K562 (cell line): ENCODE measurements around the gene OIT3. TPM values are rescaled to one million over a fixed set of nuclear protein-coding genes. Genes with fewer than 3 reads are reported as not detected.

Experiments used
- ATAC-seq: fragments of 200-7000 bp; cut with Tn5 transposase; 3 replicates; pipeline ENCODE4 v1.9.1; 2020; ENCODE audit warnings: moderate library complexity
- BruUV-seq: library from RNA; stranded (reverse); fragments of 400-500 nt; replicated peaks from 2 replicates; lab custom pipeline; 2021; lab: Mats Ljungman, UMichigan
- CTCF ChIA-PET: fragments of 300-600 bp; formaldehyde crosslinking; extraction: SDS; loops from one replicate; lab custom pipeline; 2021; ENCODE audit warnings: low intra/inter-chr PET ratio; lab: Yijun Ruan, JAX
- POLR2A ChIA-PET: fragments of 300-600, 350-650 bp; sonication (Branson Sonifier 250); formaldehyde crosslinking; extraction: SDS; loops from one replicate; lab custom pipeline; 2021; ENCODE audit warnings: antibody characterized with exemption, inconsistent platforms; lab: Yijun Ruan, JAX
- DNase-seq, 4 experiments: peaks; one replicate each; pipeline versions ENCODE4 v3.0.0 to v3.0.0-alpha.2; 2011 to 2018; ENCODE audit warnings: low spot score in 3 of 4, mixed read lengths in 3 of 4; ENCODE audit errors: extremely low read depth in 1 of 4
- FAIRE-seq: peaks from 2 replicates; lab custom pipeline; 2011; peaks lifted over from hg19 to GRCh38; lab: Jason Lieb, UNC
- H2AFZ ChIP-seq: 2 replicates; pipeline ENCODE4 v1.6.0; 2011; ENCODE audit warnings: low read depth, low read length, control low read depth, inconsistent platforms
- H3K27ac ChIP-seq: fragments of 200-600 bp; 3 replicates; pipeline ENCODE4 v1.8.0; 2011; ENCODE audit warnings: low read depth, mild to moderate bottlenecking, control low read depth, inconsistent platforms, low read length, moderate library complexity, mixed read lengths; ENCODE audit errors: extremely low read depth
- H3K27me3 ChIP-seq, 2 experiments: fragments of 300-600 bp in 1 of 2; 2 replicates in 1 of 2; 3 replicates in 1 of 2; pipeline versions ENCODE4 v1.6.0 to v1.8.0; 2011; ENCODE audit warnings: inconsistent platforms in 2 of 2, low read length in 2 of 2, mild to moderate bottlenecking in 1 of 2, mixed read lengths in 1 of 2, moderate library complexity in 1 of 2; ENCODE audit not compliant: control insufficient read depth in 2 of 2, insufficient read depth in 2 of 2
- H3K36me3 ChIP-seq: fragments of 300-600 bp; 3 replicates; pipeline ENCODE4 v1.8.0; 2011; ENCODE audit warnings: mild to moderate bottlenecking, low read length, inconsistent platforms; ENCODE audit not compliant: control insufficient read depth, insufficient read depth
- H3K4me1 ChIP-seq, 2 experiments: fragments of 200-600 bp in 1 of 2; replicated peaks in 1 of 2; 2 replicates in 1 of 2; 3 replicates in 1 of 2; pipeline versions ENCODE4 v1.5.1 to v1.8.0; 2011; ENCODE audit warnings: inconsistent platforms in 2 of 2, low read length in 2 of 2, mild to moderate bottlenecking in 1 of 2, mixed read lengths in 1 of 2, moderate library complexity in 1 of 2; ENCODE audit not compliant: control insufficient read depth in 2 of 2, insufficient read depth in 2 of 2
- H3K4me2 ChIP-seq: 2 replicates; pipeline ENCODE4 v1.6.1; 2011; ENCODE audit warnings: low read length, control low read depth, inconsistent platforms, mixed read lengths; ENCODE audit not compliant: insufficient read depth
- H3K4me3 ChIP-seq: fragments of 200-600 bp; sonication (generic), shearing (Covaris generic); 2 replicates; pipeline ENCODE4 v1.5.1; 2016; ENCODE audit warnings: control low read depth, inconsistent platforms
- H3K79me2 ChIP-seq: fragments of 200-600 bp; 3 replicates; pipeline ENCODE4 v1.8.0; 2011; ENCODE audit warnings: low read length, inconsistent platforms; ENCODE audit not compliant: control insufficient read depth, insufficient read depth
- H3K9ac ChIP-seq, 2 experiments: 2 replicates each; pipeline versions ENCODE4 v1.6.0 to v1.6.1; 2011; ENCODE audit warnings: low read depth in 2 of 2, low read length in 2 of 2, control low read depth in 1 of 2, inconsistent platforms in 1 of 2, mild to moderate bottlenecking in 1 of 2, mixed read lengths in 1 of 2; ENCODE audit not compliant: insufficient read depth in 1 of 2
- H3K9me1 ChIP-seq: one replicate; pipeline ENCODE4 v1.6.0; 2011; ENCODE audit warnings: inconsistent platforms, mild to moderate bottlenecking, low read length, moderate library complexity; ENCODE audit not compliant: control insufficient read depth, insufficient read depth
- H3K9me3 ChIP-seq: replicated peaks from 2 replicates; pipeline ENCODE4 v1.5.1; 2011; ENCODE audit warnings: low read depth, low read length, inconsistent platforms; ENCODE audit not compliant: control insufficient read depth, insufficient read depth
- H4K20me1 ChIP-seq: replicated peaks from 2 replicates; pipeline ENCODE4 v1.6.1; 2011; ENCODE audit warnings: low read length, inconsistent platforms, mixed read lengths; ENCODE audit not compliant: control insufficient read depth, insufficient read depth
- CREM ChIP-seq: IDR thresholded peaks from 2 replicates; pipeline ENCODE4 v1.6.1; 2014; ENCODE audit warnings: antibody characterized with exemption, low read depth
- MECOM ChIP-seq: fragments of 250-450 bp; sonication (Bioruptor Pico); IDR thresholded peaks from 2 replicates; pipeline ENCODE4 v1.8.0; 2022; ENCODE audit warnings: inconsistent platforms
- MED1 ChIP-seq: sonication (generic); formaldehyde crosslinking; IDR thresholded peaks from 2 replicates; pipeline ENCODE4 v1.8.1; 2023; ENCODE audit warnings: missing genetic modification reagents, borderline replicate concordance
- NCOA6 ChIP-seq: fragments of 450-650 bp; IDR thresholded peaks from 2 replicates; pipeline ENCODE4 v1.6.1; 2017; ENCODE audit warnings: mild to moderate bottlenecking
- NFIC ChIP-seq: fragments of 450-650 bp; IDR thresholded peaks from 2 replicates; pipeline ENCODE4 v1.6.1; 2017; ENCODE audit warnings: mild to moderate bottlenecking, inconsistent platforms
- SMARCE1 ChIP-seq: fragments of 450-650 bp; IDR thresholded peaks from 2 replicates; pipeline ENCODE4 v1.7.1; 2016; ENCODE audit warnings: mild to moderate bottlenecking
- TCF7 ChIP-seq: sonication (generic); IDR thresholded peaks from 2 replicates; pipeline ENCODE4 v1.6.1; 2016; ENCODE audit warnings: antibody characterized with exemption, borderline replicate concordance
- TEAD1 ChIP-seq, 2 experiments: fragments of 450-650 bp in 1 of 2; sonication (generic) in 1 of 2; formaldehyde crosslinking; IDR thresholded peaks; 2 replicates each; pipeline versions ENCODE4 v1.4.0 to v1.8.0; 2020 to 2022; ENCODE audit warnings: mild to moderate bottlenecking in 2 of 2, missing genetic modification reagents in 1 of 2
- ZNF121 ChIP-seq: sonication (generic); formaldehyde crosslinking; conservative IDR thresholded peaks from 2 replicates; pipeline ENCODE4 v1.8.0; 2022; ENCODE audit warnings: missing genetic modification reagents
- WGBS: fragments of 100-300 bp; shearing (Covaris generic); methylation state at CpG from one replicate; pipeline ENCODE4 v1.1.6; 2016; ENCODE audit warnings: low coverage, mixed read lengths; ENCODE audit not compliant: insufficient coverage; ENCODE audit errors: missing lambda C conversion rate; 5-methylcytosine and 5-hydroxymethylcytosine counted together
- in situ Hi-C: fragments of 300-500 bp; cut with MboI; formaldehyde crosslinking; loops from 4 replicates; pipeline ENCODE4 v1.15.0; 2018; ENCODE audit warnings: inconsistent platforms, mixed read lengths
- intact Hi-C: fragments of 100-400 bp; cut with micrococcal nuclease; formaldehyde crosslinking; loops from 2 replicates; pipeline ENCODE4 v1.14.2; 2022
- polyA plus RNA-seq, 8 experiments: library from polyadenylated mRNA; depleted of rRNA in 4 of 8; stranded (reverse) in 5 of 8; unstranded in 3 of 8; fragments of >200 nt; fragmentation: Nextera tagmentation in 2 of 8; fragmentation: Illumina TruSeq in 1 of 8; extraction: Ambion mirVana in 2 of 8; extraction: Trizol in 1 of 8; gene quantifications; 2 replicates each; pipeline versions ENCODE4 v1.2.1 to v1.2.3, GENCODE V29; 2011 to 2014; ENCODE audit warnings: inconsistent platforms in 1 of 8, missing spikeins in 1 of 8
- total RNA-seq, 7 experiments: library from RNA; depleted of rRNA in 6 of 7; stranded (reverse); fragments of >200 nt in 6 of 7; fragmentation: Illumina TruSeq in 2 of 7; extraction: Trizol in 2 of 7; gene quantifications; 2 replicates each; pipeline versions ENCODE4 v1.2.1 to v1.2.3, GENCODE V29; 2011 to 2021; ENCODE audit warnings: low replicate concordance in 1 of 7

OIT3 gene
- total and polyA plus RNA-seq, 9 of the 15 experiments (the other 6 are each of a cell fraction or from before 2014, with no cell fraction given): not detected

DNA sequence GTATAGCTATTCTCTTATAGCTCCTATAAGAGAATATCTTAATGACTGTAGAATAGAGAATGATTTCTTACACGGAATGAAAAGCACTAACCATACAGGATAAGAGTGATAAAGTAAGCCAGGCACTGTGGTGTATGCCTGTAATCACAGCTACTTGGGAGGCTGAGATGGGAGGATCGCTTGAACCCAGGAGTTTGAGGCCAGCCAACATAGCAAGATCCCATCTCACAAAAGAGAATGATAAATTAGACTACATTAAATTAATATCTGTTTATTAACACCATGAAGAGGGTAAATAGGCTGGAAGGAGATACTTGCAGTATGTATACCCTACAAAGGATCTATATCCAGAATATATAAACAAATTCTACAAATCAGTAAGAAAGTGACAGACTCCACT, 12.2 kb upstream of the OIT3 start:
- Histone ChIP-seq H4K20me1 (no peaks in the 10 kb centered on the region), H3K27me3 (no peaks in the 10 kb centered on the region), H3K4me1 (no peaks in the 10 kb centered on the region), H3K79me2 (no peaks in the 10 kb centered on the region), H3K9me3 (no peaks in the 10 kb centered on the region), H3K36me3 (no peaks in the 10 kb centered on the region), H3K9me1 (no peaks in the 10 kb centered on the region), H3K4me2 (no peak overlapping the region), H3K9ac (no peak overlapping the region), H3K27ac (no peak overlapping the region), H3K4me3 (no peak overlapping the region), H2AFZ (no peak overlapping the region)
- ATAC-seq (no peak), DNase-seq (no peak), FAIRE-seq (no peak)
- intact Hi-C loops (no loop called here), in situ Hi-C loops (loop anchor here (10.0 kb wide), 1 partner anchor 606 kb away; the partner anchor contains the start of gene DDIT4)
- WGBS: 71% methylated on average over 2 of the region's 2 CpGs
- TF ChIP-seq NCOA6 (no peak), NFIC (no peak), SMARCE1 (no peak), ZNF121 (peak; percentile 92), CREM (no peak)
- CTCF ChIA-PET: no interaction called here
- no TSS peak for BruUV-seq
- POLR2A ChIA-PET: no interaction called here

DNA sequence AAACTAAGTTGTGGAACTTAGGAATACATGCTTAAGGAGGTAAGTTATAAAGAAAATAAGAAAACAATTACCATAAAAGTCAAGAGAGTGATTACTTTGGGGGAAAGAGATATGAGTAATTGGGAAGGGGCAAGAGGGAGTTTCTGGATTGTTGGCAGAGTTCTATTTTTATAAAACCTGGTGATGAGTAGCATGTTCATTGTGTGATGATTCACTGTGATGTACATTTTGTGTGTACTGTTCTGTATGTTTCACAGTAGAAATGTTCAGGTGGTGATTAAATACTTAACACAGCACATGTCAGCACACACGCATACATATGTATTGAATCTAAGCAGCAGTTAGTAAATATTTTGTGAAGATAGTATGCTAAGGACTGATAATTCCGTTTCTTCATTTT, 9.7 kb upstream of the OIT3 start:
- no peak for ATAC-seq
- H3K27me3 ChIP-seq: no peaks in the 10 kb centered on the region
- CTCF ChIA-PET: interaction anchor here (0.7 kb wide), 1 partner anchor 10 kb away, joined by 4 read pairs; the partner anchor contains the start of gene OIT3
- no peak for DNase-seq
- 76% methylated on average over 2 of the region's 2 CpGs for WGBS
- H3K4me3 ChIP-seq: no peak overlapping the region
- no peaks in the 10 kb centered on the region for H3K79me2 ChIP-seq
- no peak overlapping the region for H3K27ac ChIP-seq
- TF ChIP-seq ZNF121 (no peak), MECOM (CRISPR knock-in tag) (no peak), TEAD1 (CRISPR knock-in tag; IDR thresholded peaks at IDR 0.05) (no peak), TCF7 (no peak), MED1 (CRISPR knock-in tag) (no peak)
- no peaks in the 10 kb centered on the region for H3K9me3 ChIP-seq
- intact Hi-C loops (no loop called here), in situ Hi-C loops (loop anchor here (10.0 kb wide), 1 partner anchor 609 kb away; the partner anchor contains the start of gene DDIT4)
- no peak overlapping the region for H2AFZ ChIP-seq
- no peak for FAIRE-seq
- H4K20me1 ChIP-seq: no peaks in the 10 kb centered on the region
- H3K4me2 ChIP-seq: no peak overlapping the region
- no TSS peak for BruUV-seq
- POLR2A ChIA-PET: no interaction called here
- H3K4me1 ChIP-seq: peaks cover 0 to 18% of the 10 kb centered on the region in 2 experiments; a peak in 3 of 5 replicates
- no peaks in the 10 kb centered on the region for H3K36me3 ChIP-seq
- H3K9me1 ChIP-seq: no peaks in the 10 kb centered on the region
- no peak overlapping the region for H3K9ac ChIP-seq
